AG09309 (cell line): Measurements from ENCODE around the gene PPOX.

Source experiments
- DNase-seq: peaks from one replicate; pipeline ENCODE4 v3.0.0-alpha.2; 2010; ENCODE audit warnings: low read depth
- H3K4me3 ChIP-seq: 2 replicates; pipeline ENCODE4 v1.5.1; 2011; ENCODE audit warnings: mild to moderate bottlenecking, low read depth, low read length, moderate library complexity; ENCODE audit not compliant: control insufficient read depth
- TF ChIP-seq, protein P1 (sequence below): IDR thresholded peaks from 2 replicates; pipeline ENCODE4 v1.5.1; 2011; ENCODE audit warnings: mild to moderate bottlenecking, low read depth, low read length, inconsistent platforms; ENCODE audit not compliant: insufficient read depth, control insufficient read depth; ENCODE audit errors: missing control alignments

PPOX gene

DNA sequence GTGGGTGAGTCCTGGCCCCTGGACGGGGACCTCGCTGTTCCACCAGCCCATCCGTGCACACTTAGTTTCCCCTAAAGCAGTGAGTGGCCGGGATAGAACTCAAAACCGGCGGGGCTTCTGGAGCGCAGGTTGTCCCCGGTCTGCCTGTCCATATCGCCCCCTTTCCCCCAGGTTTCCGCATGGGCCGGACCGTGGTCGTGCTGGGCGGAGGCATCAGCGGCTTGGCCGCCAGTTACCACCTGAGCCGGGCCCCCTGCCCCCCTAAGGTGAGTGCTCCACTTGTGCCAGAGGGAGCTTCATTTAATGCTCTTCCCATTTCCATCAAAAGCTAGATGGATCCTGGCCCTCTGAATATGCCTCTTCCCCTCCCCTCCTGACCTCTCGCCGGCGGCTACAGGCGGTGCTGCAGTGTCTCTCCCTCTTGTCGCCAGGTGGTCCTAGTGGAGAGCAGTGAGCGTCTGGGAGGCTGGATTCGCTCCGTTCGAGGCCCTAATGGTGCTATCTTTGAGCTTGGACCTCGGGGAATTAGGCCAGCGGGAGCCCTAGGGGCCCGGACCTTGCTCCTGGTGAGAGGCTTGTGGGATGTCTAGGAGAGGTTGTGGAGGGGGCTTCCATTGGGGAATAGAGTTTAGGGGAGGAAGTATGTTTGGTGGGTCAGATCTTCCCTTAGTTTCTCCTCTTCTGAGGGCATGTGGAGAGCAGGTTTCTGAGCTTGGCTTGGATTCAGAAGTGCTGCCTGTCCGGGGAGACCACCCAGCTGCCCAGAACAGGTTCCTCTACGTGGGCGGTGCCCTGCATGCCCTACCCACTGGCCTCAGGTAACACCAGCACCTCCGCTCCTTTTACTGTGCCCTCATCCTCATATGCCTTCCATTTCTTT, 683 bp downstream of the PPOX start:
- no peak for DNase-seq
- TF ChIP-seq, protein P1, sequence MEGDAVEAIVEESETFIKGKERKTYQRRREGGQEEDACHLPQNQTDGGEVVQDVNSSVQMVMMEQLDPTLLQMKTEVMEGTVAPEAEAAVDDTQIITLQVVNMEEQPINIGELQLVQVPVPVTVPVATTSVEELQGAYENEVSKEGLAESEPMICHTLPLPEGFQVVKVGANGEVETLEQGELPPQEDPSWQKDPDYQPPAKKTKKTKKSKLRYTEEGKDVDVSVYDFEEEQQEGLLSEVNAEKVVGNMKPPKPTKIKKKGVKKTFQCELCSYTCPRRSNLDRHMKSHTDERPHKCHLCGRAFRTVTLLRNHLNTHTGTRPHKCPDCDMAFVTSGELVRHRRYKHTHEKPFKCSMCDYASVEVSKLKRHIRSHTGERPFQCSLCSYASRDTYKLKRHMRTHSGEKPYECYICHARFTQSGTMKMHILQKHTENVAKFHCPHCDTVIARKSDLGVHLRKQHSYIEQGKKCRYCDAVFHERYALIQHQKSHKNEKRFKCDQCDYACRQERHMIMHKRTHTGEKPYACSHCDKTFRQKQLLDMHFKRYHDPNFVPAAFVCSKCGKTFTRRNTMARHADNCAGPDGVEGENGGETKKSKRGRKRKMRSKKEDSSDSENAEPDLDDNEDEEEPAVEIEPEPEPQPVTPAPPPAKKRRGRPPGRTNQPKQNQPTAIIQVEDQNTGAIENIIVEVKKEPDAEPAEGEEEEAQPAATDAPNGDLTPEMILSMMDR: no peak
- H3K4me3 ChIP-seq: peak overlapping the region; percentile 81

DNA sequence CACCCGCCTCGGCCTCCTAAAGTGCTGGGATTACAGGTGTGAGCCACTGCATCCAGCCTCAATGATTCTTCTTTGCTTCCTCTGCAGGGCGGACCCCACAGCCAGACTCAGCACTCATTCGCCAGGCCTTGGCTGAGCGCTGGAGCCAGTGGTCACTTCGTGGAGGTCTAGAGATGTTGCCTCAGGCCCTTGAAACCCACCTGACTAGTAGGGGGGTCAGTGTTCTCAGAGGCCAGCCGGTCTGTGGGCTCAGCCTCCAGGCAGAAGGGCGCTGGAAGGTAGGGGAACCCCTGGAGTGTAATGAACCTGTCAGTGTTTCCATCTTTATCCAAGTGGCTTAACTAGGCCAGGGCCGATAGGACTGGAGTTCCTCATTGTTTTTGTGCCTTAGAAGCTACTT, 2.7 kb downstream of the PPOX start:
- DNase-seq: no peak
- TF ChIP-seq, protein P1: no peak
- no peak overlapping the region for H3K4me3 ChIP-seq

DNA sequence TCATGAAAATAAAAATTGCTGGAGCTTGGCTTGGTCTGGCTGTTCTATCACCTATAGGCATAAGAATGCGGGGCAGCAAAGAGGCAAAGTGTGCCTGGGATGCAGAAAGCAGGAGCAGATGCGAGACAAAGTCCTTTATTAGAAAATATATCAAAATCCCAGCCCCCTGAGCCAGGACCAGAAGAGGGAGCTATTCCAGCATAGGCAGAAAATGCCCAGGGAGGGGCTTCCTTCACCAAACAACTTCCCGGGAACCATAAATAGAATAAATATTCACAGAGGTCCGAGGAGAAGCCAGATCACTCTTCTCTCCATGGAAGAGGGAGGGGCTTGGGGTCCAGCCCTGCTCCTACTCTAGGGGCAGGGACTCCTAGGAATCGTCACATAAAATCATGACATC, 5.0 kb downstream of the PPOX start:
- no peak overlapping the region for H3K4me3 ChIP-seq
- TF ChIP-seq, protein P1: peak; percentile 17
- no peak for DNase-seq

DNA sequence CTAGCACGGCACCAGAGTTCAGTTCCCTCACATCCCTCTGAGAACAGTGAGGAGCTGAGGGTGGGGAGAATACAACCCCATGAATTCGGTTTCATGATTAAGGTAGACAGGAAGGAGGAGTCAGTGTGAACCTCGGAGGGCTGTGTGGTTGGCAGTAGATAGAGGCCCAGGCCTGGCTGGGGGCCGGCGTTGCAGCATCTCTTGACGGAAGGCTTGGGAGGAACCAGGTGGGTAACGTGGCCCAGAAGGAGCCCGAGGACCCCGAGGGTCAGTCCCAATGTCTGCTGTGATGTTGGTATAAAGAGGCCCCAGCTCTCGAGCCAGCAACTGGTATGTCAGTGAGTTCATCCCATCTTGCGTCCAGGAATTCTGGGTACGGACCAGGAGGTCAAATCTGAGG, 5.5 kb downstream of the PPOX start:
- TF ChIP-seq, protein P1: no peak
- DNase-seq: no peak
- H3K4me3 ChIP-seq: no peak overlapping the region

DNA sequence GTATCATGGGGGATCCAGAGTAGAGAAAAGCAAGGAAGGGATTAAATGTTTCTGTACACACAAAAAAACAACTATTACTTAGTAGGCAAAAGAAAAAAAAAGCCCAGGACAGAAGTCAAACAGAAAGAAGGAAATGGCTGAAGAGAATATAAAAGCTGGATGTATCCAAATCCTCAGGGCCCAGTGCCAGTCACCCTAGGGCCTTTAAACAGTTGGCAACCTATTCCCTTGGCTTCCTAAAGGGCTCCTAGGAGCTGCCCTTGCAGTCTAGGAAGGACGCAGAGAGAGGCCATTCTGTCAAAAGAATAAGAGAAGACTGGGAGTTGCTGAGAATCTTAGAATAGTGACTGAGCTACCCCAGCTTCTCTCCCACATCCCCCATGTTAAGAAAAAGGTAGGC, 6.1 kb downstream of the PPOX start:
- DNase-seq: no peak
- TF ChIP-seq, protein P1: no peak
- H3K4me3 ChIP-seq: no peak overlapping the region

DNA sequence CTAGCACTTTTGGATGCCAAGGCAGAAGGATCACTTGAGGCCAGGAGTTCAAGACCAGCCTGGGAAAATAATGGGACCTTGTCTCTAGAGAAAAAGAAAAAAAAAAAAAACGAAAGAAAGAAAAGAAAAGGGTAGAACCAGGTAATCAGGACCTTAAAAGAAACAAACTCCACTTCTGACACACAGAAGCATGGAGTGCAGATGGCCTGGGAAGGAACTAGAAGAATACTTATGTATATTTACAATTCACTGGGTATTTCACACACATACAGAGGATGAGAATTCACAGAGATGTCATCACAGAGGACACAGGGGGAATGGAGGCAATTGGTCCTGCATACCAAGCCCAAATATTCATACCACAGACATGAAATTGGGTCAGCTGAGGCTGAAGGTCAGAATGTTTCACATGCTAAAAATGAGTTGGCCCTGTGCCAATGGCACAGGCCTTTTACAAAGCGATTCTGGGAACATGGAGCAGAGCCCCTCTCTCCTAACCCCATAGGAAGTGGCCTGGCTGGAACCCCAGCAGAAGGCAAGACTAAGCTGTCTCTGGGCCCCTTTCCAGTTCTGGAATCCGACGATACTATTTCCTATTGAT, 6.7 kb downstream of the PPOX start:
- TF ChIP-seq, protein P1: no peak
- H3K4me3 ChIP-seq: no peak overlapping the region
- peak; percentile 75 for DNase-seq
